GM18858 (cell line): Measurements from ENCODE around the gene ANO10.
"Not testable (repeated sequence)": the region's sequence is repeated elsewhere in the genome, so short reads cannot be mapped to it uniquely, and the experiment has no call there.

ENCODE experiments used
- ATAC-seq: cut with Tn5 transposase; IDR thresholded peaks from one replicate; pipeline ENCODE4 v1.9.1; 2021; ENCODE audit not compliant: unreplicated experiment

ANO10 gene

DNA sequence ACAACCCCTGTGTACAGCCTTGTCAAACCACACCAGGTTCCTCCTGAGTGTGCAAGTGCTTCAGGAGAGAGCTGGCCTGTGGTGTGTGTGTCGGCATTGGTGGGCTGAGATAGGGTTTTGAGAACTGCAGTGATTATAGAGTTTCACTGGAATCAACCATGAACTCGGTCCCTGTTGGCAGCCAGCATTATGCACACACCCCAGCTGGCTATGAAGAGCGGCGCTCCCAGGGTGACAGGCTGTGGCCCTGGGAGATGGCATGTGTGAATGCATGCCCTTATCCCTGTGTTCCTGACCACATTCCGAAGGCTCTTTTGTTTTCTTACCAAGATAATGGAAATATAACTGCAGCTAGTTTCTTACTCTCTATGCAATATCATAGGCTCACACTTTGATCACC is 233.6 kb downstream of the ANO10 start:
- no peak for ATAC-seq

DNA sequence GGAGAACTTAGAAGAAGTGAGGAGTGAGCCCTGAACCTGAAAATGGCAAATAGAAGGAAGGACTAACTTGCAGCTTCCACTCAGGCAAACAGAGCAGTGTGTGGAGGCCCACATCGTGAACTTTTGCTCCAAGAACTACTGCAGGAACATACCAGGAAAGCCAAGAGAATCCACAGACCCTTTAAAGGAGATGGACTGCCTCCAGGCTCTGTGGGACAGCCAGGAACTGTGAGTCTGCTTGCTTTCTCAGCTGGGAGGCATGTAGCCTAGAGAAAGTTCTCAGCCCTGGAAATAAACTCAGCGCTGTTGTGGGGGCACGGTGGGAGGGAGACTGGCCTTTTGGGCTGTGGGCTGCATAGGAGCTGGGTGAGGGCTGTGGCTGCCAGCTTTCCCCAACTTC is 242.5 kb downstream of the ANO10 start:
- ATAC-seq: no peak

DNA sequence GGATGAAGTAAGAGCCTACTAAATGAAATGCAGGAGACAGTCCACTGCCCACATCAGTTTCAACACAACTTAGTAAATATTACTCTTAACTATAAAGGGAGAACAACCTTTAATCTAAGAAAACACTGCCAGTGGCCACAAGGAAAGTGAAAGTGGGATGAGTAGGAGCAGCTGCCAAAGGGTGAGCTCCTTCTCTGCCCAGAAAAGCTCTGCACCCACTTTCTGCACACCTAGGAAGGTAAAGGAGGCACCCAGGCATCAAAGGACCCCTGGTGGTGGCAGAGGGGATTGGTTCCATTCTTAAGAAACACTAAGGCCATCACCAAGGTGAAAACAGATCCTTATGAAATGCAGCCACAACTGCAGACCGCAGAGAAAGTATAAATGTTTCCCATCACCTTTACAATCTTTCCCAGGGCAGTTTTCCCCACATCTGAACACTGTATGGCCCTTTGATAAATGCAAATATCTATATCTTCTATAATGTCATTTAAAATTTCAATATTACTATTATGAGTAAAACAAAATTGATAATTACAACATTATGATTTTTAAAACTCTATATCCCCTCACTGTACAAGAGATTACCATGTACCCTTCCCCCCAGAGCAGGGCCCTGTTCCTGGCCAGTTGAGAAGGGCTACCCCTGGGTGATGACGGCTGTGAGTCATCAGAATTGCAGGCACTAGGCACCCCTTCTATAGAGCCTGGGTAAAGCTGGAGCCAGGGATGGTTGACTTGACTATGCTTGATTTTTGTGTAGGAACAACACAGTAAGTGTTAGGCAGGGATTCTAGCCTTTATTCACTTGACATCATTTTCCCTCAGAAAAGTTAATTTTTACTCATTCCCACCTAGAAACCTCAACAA is 243.5 kb downstream of the ANO10 start:
- no peak for ATAC-seq

DNA sequence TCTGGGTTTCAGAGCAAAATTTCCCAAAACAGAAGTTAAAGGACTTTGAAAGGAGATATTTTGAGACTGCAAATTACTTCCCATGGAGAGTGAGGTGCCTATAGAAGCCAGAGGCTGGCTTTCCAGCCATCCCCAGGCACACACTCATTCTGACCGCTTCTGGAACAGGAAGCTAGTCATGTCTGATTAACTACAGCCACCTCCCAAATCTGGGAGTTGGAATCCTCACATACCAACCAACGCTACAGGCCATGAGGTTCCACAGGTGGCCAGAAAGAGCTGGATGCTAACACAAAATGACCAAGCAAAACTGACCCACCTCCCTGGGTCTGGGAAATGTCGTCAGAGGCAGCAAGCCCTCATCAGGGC is 248.3 kb downstream of the ANO10 start:
- no peak for ATAC-seq

DNA sequence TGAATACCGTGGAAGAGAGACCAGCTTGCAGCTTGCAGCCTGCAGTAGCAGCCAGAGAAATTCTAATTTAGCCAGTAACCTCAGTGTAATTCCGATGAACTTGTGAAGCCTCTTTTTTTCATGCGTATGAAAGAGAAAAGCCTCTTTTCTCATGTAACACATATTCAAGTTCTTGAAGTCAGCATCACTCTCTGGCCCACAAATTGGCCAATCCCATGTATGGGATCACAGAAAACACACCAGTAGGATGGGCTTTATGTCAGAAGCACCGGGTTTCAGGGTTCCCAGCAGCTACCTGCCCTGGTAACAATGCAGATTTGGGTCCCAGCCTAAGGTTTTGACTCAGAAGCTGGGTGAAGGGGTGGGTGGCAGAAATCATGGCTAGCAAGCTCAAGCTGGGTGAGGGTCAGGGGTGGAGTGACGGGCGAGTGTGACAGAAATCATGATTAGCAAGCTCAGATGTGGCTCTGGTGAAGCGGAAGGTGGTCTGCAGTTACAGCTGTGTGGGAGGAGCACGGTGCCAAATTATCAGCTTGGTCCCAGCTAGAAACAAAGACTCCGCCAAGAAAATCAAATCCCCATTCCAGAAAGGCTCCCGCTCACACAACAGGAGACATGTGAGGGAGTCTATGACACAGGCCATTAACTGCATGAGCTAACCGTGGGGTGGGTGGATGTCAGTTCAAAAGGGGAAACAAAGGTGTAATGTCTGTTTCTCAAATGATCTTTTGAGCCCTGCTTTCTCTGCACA is 248.8 kb downstream of the ANO10 start:
- no peak for ATAC-seq

DNA sequence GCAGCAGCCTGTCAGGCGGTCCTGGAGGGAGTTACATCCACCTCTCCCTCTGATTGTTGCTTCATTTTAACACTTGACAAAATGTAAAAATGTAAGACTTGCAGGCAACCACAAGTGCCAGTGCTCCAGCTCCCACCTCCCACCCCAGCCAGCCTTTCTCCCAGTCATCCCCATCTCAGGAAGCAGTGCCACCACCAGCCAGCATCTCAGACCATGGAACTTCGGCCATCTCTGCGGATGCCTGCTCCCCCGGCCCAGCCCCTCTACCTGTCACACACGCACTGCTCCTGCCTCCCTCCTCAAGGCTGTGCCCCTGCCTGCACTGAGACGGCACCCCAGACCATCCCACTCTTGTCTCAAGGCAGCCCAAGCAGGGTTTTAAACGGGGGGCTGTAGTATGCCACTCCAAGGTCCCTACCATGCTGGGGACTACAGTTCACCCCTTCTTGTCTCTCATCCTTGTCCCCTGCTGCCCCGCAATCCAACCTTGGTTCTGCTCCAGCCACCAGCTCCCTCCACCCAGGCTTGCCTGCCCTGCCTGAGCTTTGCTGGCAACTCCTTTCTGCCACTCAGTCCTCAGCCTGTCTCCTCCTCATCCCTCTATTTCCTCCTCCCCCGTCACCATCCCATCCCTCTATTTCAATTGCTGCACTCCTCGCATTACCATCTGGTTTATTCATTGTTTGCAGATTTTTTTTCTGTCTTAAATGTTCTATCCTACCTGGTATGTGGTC is 249.6 kb downstream of the ANO10 start:
- no peak for ATAC-seq

DNA sequence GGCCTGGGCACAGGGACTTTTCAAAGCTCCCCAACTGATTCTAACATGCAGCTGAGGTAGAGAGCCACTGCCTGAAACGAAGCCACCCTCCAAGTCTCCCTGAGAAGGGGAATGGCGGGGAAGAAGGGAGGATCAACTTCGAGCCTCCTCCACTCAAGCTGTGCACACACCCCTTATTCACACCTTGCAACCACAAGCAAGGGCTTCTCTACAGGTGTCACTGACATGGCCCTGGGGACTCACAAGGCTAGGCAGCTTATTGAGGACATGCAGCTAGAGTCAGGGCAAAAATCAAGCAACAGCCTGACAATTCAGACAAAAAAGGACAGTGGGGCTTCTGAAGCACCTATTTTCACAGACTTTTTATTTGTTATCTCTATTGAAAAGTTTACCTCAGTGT is 250.3 kb downstream of the ANO10 start:
- ATAC-seq: no peak

DNA sequence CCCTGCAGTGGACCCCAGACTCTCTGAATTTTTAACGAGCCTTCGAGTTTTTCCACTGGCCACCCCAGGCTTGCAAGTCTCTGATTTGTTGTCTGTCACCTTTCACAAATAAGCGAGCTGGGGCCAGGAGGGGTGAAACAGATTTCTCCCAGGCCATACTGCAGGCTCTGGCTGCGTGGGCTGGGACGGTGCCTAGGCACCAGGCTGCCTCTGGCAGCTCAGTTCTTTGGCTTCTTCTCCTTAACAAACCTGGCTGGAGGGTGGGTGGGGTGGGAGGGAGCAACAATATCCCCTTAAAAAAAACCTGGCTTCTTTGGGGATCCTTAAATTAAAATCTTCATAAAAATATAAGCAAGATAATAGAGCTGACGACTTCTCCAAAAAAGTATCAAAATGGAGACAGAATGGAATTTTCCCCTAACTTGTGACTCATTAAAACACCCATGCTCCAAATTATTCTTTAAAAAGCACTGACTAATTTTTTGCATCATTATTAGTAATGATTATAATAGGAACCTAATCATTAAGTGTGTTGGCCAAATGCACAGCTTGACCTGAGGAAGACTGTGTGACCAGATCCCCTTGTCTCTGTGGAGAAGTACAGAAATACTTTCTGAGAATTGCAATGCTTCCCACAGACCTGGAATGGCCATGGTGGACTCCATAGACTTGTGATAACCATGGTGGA is 251.4 kb downstream of the ANO10 start:
- no peak for ATAC-seq

DNA sequence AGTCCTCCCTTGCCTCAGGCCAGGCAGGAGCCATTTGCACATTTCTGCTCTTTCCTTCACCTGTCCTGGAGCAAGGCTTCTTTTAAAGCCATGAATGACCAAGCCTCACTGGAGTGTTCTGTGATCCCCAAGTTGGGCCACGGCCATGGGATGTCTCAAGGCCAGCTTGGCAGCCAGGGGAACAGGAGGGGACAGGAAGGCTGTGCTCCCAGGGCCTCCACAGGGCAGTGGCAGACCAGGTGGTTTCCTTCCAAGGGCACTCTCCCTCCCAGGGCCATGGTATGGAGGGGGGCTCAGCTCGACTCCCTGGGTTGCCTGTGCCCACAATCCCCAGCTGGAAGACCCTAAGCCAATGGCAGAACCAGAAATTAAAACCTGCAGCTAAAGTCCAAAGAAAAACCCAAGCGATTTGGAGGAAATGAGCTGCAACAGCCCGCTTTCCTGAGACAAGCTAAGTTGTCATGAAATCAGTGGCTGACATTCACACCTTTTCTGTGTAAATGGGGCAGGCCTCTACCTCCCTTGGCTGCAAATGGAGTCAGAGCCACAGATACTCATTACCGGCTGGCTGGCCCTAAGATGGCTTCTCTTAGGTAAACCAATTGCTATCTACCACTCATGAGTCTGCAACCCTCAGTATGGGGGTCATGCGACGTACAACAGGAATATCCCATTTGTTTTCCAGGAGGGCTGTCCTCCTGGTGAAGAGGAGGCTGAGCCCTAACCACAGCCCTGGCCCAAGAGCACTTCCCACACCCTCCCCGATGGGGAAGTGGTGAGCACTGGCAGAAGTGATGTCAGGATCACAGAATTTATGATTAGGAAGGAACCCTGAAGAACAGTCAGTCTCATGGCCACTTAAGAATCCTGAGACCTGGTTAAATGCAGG is 252.2 kb downstream of the ANO10 start:
- no peak for ATAC-seq

DNA sequence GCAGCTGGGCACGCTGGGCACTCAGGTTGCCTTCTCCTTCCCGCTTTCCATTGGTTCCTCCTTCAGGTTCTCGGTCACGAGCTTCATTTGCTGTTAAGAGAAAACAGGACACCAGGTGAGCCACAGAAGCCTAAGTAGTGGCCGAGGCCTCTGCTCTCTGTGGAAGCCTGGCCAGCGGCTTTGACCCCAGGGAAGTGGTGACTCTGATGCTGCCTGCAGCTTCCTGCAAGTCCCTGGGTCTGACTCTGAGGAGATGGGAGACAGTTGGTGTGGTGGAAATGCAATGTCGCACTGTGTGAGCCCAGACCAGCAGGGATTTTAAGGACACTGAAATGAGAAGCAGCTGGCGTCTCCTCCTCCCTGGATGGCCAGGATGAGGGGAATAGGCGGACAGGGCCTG is 254.9 kb downstream of the ANO10 start:
- ATAC-seq: no peak

DNA sequence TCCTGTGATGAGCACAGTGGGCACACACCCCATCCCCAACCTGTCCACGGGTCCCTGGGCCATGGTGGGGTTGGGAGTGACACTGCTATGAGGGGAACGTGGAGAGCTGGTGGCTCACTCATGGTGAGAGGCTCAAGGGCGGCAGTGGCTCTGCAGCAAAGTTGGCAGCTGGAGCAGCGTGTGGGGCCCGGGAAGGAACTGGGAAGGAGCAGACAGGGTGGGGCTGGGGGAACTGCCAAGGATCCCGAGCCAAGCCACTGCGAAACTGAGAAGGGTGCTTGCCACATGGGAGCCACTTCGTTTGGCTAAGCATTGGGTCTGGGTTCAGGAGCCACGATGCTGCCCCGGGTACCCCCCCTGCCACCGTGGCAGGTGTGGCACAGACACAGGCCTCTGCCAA is 255.3 kb downstream of the ANO10 start:
- ATAC-seq: no peak

DNA sequence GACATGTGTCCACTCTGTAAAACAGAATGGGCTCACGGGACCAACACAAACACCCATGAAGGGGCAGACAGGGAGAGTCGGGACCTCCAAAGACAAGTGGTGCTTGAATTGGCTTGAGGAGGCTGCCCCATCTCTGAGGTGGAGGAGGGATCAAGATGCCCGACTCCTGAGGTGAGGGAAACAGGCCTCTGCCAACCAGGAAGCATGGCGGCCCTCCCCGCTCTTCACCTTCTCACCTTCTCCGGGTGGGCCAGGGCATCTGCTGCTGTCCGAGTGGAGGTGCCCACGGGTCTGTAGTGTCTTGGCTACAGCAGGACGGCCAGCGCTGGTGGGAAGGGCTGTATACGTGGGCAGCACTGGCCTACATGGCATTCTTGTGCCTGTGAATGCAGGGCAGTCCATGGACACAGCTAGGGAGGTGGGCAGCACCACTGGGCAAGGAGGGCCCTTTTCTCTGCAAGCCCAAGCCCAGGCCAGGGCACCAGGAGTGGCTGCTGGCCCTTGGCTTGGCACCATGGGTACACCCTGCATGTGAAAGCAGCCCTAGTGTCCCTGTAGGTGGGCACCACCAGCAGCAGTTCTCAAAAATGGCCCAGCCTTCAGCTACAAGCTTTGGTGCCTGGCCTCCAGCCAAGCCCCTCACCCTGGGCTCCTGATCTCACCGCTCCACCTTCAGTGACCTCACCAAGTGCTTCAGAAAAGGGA is 256.1 kb downstream of the ANO10 start:
- no peak for ATAC-seq

DNA sequence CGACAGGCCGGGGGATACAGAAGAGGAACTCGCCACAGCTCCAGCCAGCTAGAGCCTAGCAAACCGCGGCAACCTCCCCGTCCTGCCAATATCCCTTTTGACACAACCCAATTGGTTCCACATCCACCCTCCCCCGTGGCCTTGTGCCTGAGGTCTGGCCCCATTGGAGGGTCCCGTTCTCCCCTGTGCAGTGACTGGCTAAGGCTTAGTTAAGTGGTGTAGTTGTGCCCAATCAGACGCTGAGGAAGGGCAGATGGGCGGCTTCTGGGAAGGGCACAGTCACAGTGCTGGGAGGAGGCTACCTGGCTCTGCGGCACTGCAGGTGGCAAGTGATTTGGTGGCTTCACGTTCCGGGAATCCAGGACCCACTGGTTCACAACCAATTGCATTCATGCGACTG is 256.9 kb downstream of the ANO10 start:
- no peak for ATAC-seq

DNA sequence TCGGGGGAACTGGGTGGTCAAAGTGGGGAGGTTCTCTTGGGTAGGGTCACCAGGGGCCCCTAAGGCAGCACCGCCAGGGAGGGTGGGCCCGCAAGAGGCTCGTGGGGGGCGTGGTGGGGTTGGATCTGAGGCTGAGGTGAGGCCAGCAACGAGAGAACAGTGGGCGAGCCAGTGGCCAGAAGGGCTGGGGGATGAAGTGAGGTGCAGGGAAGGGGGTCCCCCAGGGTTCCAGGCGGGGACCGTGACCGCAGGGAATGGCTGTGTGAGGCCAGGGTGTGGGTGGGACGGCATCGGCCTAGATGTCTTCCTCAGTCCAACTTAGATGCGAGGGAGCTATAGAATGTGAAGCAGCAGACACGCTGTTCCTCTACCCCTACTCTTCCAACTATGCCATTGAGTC is 257.3 kb downstream of the ANO10 start:
- no peak for ATAC-seq

DNA sequence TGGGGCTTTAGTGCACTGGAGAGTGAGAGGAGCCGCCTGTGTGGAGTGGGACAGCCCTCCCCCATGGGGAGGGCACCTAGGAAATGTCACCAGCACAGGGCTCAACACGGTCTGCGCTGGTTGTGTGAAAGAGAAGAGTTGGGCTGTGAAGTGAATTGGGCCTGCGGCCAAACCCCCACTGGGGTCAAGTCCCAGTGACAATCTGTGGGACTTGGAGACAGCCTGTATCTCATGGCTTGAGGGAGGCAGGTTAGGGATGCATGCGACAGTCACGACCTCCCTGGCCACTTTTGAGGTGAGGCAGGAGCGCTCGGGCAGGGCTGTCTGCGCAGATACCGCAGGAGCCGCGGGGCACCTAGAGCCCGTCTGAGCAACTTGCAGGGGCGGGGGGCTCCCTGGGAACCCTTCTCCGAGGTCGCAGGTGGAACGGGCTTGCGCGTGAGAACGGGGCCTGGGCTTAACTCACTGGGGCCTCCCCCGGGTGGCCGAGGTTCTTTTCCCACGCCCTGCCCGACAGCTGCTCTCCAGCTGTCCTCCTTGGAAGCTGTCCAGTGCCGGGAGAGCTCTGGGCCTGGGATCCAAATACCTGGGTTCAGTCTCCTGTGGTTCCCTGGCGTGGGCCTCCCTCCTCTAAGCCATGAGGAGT is 258.1 kb downstream of the ANO10 start:
- ATAC-seq: no peak

DNA sequence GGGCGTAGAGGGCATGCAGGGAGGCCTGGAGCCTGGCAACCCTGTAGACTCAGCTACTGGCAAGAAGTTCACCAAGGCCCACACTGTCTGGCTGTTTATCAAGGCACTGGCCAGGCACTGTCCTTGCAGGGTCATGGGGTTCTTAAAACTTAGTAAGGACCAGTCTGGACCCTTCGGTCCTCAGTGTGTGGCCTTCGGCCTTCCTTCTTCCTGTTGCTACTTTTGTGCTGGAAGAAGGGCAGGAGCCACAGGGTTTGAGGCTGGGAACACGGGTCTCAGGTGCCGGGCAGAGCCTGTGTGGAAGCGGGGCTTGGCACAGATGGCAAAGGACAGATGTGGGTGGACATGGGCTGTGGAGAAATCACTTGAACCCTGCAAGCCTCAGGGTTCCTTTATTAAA is 258.9 kb downstream of the ANO10 start:
- ATAC-seq: no peak

DNA sequence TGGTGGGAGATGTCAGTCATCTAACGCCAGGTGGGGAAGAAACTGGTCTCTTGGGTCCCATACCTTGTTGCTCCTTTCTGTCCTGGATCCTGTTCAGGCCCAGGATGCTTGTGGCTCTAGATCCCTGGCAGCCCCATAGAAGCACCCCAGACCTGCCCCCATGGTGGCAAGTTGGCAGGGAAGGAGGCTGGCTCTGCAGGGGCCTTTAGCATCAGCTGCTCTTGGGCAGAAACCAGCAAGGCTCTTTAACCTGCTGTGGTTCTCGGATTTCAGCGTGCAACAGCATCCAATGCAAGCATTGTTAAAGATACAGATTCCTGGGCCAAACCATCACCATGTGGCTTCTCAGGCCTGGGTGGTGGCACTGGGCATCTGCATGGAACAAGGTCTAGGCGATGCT is 259.6 kb downstream of the ANO10 start:
- no peak for ATAC-seq

DNA sequence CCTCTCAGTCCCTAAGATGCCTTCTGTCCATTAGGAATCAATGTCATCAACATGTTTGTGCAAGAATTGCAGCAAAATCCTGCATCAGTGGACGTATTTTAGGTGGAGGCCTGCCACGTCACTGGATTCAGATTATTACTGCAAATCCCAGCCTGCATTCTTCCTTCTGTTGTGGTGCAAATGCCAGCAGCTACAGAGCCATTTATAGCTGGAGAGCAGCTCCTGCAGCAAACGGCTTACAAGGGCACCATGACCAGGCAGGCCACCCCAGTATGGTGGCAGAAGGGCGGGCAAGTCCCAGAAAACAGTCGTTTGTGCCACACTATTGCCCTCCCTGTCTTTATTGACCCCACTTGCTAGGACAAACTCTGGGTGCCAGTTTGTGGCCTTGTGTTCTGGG is 260.7 kb downstream of the ANO10 start:
- ATAC-seq: no peak

DNA sequence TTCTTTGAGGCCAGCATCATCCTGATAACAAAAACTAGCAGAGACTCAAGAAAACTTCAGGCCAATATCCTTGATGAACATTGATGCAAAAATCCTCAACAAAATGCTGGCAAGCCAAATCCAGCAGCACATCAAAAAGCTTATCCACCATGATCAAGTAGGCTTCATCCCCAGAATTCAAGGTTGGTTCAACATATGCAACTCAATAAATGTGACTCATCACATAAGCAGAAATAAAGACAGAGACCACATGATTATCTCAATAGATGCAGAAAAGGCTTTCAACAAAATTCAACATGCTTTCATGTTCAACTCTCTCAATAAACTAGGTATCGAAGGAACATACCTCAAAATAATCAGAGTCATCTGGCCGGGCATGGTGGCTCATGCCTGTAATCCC is 265.8 kb downstream of the ANO10 start:
- not testable (repeated sequence) for ATAC-seq
